ENCODE measurements around the gene ADRA2B.

ADRA2B gene

DNA sequence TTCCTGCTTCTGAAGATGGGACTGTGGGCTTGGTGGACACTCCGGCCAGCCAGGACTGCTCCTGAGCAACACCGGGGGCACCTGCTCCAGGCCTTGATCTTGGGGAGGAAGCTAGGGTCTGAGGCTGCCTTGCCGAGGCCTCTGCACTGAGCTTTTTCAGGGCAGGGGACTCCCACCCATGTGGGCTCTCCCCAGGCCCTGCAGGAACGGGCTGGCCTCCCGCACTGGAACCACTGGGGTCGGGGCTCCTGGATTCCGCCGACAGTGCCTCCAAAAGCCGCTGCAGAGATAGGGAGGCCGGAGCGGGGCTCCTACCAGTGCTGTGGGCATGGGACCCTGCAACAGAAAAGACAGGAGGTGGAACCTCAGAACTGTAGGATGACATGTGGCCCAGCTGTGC is 7.6 kb upstream of the ADRA2B start:
- TF ChIP-seq, protein P1, sequence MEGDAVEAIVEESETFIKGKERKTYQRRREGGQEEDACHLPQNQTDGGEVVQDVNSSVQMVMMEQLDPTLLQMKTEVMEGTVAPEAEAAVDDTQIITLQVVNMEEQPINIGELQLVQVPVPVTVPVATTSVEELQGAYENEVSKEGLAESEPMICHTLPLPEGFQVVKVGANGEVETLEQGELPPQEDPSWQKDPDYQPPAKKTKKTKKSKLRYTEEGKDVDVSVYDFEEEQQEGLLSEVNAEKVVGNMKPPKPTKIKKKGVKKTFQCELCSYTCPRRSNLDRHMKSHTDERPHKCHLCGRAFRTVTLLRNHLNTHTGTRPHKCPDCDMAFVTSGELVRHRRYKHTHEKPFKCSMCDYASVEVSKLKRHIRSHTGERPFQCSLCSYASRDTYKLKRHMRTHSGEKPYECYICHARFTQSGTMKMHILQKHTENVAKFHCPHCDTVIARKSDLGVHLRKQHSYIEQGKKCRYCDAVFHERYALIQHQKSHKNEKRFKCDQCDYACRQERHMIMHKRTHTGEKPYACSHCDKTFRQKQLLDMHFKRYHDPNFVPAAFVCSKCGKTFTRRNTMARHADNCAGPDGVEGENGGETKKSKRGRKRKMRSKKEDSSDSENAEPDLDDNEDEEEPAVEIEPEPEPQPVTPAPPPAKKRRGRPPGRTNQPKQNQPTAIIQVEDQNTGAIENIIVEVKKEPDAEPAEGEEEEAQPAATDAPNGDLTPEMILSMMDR (IDR thresholded peaks at IDR 0.05; ENCODE audit: insufficient read depth, missing control alignments) = no peak
- DNase-seq (ENCODE audit: insufficient read length, low spot score) (no peak), FAIRE-seq (no peak)

DNA sequence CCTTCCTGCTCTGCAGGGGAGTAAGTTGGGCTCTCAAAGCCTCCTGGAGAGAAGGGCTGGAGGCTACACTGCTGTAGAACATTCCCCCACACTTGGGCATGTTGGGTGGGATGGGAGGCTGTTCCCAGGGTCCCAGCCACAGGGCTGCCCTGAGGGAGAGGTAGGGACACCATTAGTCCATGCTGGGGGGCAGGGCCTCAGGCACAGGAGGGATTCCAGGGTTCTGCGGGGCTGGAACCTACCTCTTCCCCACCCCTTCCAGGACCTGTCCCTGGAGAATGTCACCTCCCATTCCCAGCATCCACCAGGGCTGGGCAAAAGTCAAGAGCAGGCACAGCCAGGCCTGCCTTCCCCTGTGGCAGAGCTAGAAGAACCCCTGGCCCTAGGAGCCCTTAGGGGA is 6.9 kb upstream of the ADRA2B start:
- DNase-seq (ENCODE audit: insufficient read length, low spot score) = no peak
- TF ChIP-seq, protein P1 (IDR thresholded peaks at IDR 0.05; ENCODE audit: insufficient read depth, missing control alignments) = no peak
- FAIRE-seq = no peak

DNA sequence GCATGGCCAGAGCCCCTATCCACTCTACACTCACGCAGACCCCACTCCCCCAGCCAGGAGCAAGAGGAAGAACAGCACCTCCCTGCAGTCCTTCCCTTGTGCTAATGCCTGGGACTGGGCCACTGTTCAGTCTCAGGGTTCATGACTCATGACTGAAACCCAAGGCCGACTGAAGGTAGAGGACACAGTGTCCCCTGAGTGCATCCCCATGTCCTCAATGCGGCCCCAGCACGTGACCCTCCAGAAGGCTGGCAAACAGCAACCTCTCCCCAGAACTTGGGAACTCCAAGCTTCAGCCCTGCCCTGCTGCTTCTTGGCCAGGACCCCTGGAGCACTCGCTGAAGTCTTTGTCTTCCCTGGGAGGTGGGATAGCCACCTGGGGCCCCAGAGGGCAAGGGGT is 6.0 kb upstream of the ADRA2B start:
- DNase-seq (ENCODE audit: insufficient read length, low spot score) = no peak
- TF ChIP-seq, protein P1 (IDR thresholded peaks at IDR 0.05; ENCODE audit: insufficient read depth, missing control alignments) = no peak
- FAIRE-seq = no peak

DNA sequence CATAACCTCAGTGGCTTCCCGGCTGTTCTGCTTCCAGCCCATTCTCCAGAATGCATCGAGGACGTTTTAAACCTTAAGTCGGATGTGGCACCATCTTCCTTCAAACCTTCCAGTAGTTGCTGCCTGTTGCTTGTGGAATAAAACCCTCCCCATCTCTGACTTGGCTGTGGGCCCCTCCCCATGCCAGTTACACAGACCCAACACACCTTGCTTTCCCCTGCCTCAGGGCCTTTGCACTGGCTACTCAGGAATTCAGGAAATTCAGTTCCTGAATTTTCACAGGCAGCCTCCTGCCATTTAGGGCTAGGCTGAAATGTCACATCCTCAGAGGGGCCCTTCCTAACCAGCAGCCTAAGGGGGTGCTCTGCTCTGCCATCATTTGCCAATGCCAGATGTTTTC is 5.0 kb upstream of the ADRA2B start:
- no peak for FAIRE-seq
- TF ChIP-seq, protein P1 (IDR thresholded peaks at IDR 0.05; ENCODE audit: insufficient read depth, missing control alignments) = no peak
- no peak for DNase-seq (ENCODE audit: insufficient read length, low spot score)

DNA sequence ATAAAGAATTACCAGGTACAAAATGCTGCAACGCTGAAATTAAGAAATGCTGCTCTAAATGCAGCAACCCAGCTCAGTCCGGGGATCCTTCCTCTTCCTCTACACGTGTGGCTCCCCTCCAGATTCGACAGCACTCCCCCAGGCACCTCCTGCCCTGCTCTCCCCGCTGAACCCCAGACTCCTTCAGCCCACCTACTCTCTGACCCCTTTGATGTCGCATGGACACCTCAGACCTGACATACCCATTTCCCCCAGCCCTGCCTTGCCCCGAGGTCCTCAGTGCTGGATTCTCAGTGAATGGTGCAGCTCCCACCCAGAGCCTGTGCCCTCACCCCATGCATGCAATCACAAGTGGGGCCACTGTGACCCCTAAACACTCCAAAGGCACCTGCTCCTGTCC is 4.6 kb upstream of the ADRA2B start:
- TF ChIP-seq, protein P1 (IDR thresholded peaks at IDR 0.05; ENCODE audit: insufficient read depth, missing control alignments) = no peak
- no peak for DNase-seq (ENCODE audit: insufficient read length, low spot score)
- FAIRE-seq = no peak

DNA sequence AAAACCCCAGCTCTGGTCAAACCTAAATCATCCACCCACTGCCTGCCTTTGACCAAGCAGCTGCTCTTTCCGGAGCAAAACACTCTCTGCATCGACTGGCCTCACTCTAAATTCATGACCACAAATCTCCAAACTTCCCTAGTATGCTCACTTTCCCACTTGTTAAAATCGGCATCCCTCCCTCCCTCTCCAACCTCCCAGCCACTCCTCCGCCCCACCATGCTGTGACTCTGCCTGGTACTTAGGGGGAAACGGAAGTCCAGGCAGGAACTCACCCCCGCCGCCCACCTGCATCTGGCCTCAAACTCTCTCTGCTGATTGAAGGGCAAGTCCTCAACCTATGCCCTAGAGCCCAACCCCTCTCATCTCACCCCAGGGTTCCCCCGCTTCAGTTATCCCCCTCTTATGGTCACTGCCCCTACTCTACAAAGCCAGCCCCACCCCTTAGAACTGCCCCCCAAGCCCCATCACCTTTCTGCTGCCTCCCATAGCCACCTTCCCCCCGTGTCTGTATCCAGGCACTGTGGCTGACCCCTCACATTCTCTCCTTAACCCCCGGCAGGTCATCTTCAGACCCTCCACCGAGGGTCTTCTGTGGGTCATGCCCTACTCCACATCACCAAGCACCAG is 3.8 kb upstream of the ADRA2B start:
- DNase-seq (ENCODE audit: insufficient read length, low spot score) (no peak), FAIRE-seq (no peak)
- TF ChIP-seq, protein P1 (IDR thresholded peaks at IDR 0.05; ENCODE audit: insufficient read depth, missing control alignments) = no peak

DNA sequence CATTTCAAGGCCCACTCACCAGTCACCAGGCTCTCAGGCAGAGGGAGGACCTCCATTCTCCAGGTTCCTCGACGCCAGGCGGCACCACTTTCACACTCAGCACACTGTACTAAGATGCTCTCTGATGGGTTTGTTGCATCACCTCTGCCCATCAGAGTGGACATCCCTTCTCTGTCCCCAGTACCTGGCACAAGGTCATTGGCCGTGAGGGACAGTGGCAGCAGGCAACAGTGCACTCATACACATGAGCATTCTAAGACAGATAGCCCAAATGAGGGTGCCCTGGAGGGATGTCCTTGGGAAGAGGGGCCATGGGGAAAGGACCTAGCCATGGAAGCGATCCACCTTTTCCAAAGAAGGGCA is 3.0 kb upstream of the ADRA2B start:
- DNase-seq (ENCODE audit: insufficient read length, low spot score) (no peak), FAIRE-seq (no peak)
- TF ChIP-seq, protein P1 (IDR thresholded peaks at IDR 0.05; ENCODE audit: insufficient read depth, missing control alignments) = no peak
